Measurements from ENCODE around the gene PLEKHM2. TPM values are rescaled to one million over a fixed set of nuclear protein-coding genes. Genes with fewer than 3 reads are reported as not detected.
"Not testable (repeated sequence)": the region's sequence is repeated elsewhere in the genome, so short reads cannot be mapped to it uniquely, and the experiment has no call there.

PLEKHM2 gene
- total RNA-seq, 1 donor, result 54.0 TPM

GRCh38 chr1:15649937-15650336, 34.2 kb upstream of the PLEKHM2 start:
- H3K4me3 ChIP-seq (ENCODE audit: low read depth, low read length), result no peak overlapping the region

GRCh38 chr1:15650433-15650832, 33.7 kb upstream of the PLEKHM2 start:
- DNase-seq (ENCODE audit: low read depth), result no peak
- no peak overlapping the region for H3K4me3 ChIP-seq (ENCODE audit: low read depth, low read length)
- TF ChIP-seq CTCF (IDR thresholded peaks at IDR 0.05; ENCODE audit: insufficient read depth, low read depth, low read length), result no peak

More at GRCh38 chr1:15649937-15650336, 34.2 kb upstream of the PLEKHM2 start:
- TF ChIP-seq CTCF (IDR thresholded peaks at IDR 0.05; ENCODE audit: insufficient read depth, low read depth, low read length), result no peak
- no peak for DNase-seq (ENCODE audit: low read depth)

GRCh38 chr1:15652130-15652529, 32.0 kb upstream of the PLEKHM2 start:
- not testable (repeated sequence) for DNase-seq (ENCODE audit: low read depth); H3K4me3 ChIP-seq (ENCODE audit: low read depth, low read length)

DNA sequence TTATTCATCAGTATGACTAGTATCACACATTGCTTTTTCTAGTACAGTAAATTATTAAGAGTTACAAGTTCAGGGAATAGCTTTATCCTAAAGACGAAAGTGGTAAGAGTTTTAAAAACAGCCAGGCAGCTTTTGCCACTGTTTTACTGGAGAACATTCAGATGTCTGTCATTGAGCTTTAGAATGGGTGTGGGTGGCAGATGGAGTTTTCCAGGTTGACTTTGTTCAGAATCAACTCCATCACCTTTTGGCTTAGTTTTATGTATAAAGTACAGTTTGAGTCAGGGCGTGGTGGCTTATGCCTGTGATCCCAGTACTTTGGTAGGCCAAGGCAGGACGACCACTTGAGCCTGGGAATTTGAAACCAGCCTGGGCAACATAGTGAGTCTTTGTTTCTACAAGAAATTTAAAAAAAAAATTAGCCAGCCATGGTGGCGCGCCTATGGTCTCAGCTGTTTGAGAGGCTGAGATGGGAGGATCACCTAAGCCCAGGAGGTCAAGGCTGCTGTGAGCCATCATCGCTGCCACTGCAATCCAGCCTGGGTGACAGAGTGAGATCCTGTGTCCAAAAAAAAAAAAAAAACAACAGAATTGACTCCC, 29.9 kb upstream of the PLEKHM2 start:
- no peak for DNase-seq (ENCODE audit: low read depth)
- H3K4me3 ChIP-seq (ENCODE audit: low read depth, low read length), result no peak overlapping the region
- no peak for TF ChIP-seq CTCF (IDR thresholded peaks at IDR 0.05; ENCODE audit: insufficient read depth, low read depth, low read length)

DNA sequence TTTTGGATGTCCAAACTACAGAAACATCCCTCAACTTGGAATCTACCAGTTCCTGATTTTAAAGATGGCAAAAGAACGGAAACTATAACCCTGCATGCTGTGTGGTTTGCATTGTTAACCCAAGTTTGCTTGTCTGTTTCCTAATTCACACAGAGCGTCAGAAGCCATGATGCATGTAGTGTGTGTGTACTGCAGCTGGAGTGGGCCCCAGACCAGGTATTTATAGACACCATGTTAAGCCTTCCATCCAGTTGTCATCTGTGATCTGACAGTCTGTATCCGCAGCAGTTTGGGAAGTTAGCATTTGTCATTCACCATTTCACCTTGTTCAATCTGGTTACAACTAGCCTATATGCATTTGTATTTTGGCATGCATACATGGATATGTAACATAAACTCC, 27.7 kb upstream of the PLEKHM2 start:
- H3K4me3 ChIP-seq (ENCODE audit: low read depth, low read length), result no peak overlapping the region
- TF ChIP-seq CTCF (IDR thresholded peaks at IDR 0.05; ENCODE audit: insufficient read depth, low read depth, low read length), result no peak
- DNase-seq (ENCODE audit: low read depth), result no peak

DNA sequence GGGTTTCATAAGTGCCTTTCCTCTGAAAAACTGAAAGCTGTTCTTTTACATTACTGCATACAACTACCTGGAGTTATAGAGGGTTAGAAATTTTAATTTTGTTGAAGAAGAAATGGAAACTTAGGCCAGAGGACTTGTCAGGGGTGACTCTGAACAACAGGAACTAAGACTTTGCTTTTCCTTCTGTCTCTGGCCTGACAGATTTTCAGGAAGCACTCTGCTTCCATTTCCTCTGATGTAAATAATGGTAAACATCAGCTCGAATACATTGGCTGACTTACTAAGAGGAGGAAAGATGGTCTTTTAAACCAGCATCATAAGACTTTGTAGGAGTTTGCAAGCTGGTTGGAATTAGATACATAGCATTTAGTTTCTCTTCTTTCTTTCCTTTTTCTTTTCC, 27.1 kb upstream of the PLEKHM2 start:
- no peak for TF ChIP-seq CTCF (IDR thresholded peaks at IDR 0.05; ENCODE audit: insufficient read depth, low read depth, low read length)
- DNase-seq (ENCODE audit: low read depth), result no peak

GRCh38 chr1:15660151-15660550, 24.0 kb upstream of the PLEKHM2 start:
- no peak for DNase-seq (ENCODE audit: low read depth)
- H3K4me3 ChIP-seq (ENCODE audit: low read depth, low read length), result no peak overlapping the region
- TF ChIP-seq CTCF (IDR thresholded peaks at IDR 0.05; ENCODE audit: insufficient read depth, low read depth, low read length), result no peak

More for the DNA sequence above, 27.1 kb upstream of the PLEKHM2 start:
- H3K4me3 ChIP-seq (ENCODE audit: low read depth, low read length), result no peak overlapping the region

Measured in fibroblast of villous mesenchyme (primary cell).